Chondrocyte (in vitro differentiated cells): ENCODE data around the gene CHODL. TPM values are rescaled to one million over a fixed set of nuclear protein-coding genes. Genes with fewer than 3 reads are reported as not detected.

ENCODE experiments used
- DNase-seq: peaks from one replicate; pipeline ENCODE4 v3.0.0; 2021; ENCODE audit warnings: mixed read lengths, low spot score
- H3K27ac Mint-ChIP-seq: one replicate; pipeline ENCODE4 v1.8.0; 2021; ENCODE audit warnings: mild to moderate bottlenecking, moderate library complexity, mixed read lengths; ENCODE audit not compliant: unreplicated experiment
- H3K27me3 Mint-ChIP-seq: 2 replicates; pipeline ENCODE4 v1.8.0; 2021; ENCODE audit warnings: low read depth, mixed read lengths
- H3K36me3 Mint-ChIP-seq: 2 replicates; pipeline ENCODE4 v1.8.0; 2021; ENCODE audit warnings: low read depth, mixed read lengths
- H3K4me1 Mint-ChIP-seq: 2 replicates; pipeline ENCODE4 v1.8.0; 2021; ENCODE audit warnings: low read depth, mild to moderate bottlenecking, mixed read lengths
- H3K4me3 Mint-ChIP-seq: one replicate; pipeline ENCODE4 v1.8.0; 2021; ENCODE audit warnings: mild to moderate bottlenecking, moderate library complexity, mixed read lengths; ENCODE audit not compliant: unreplicated experiment
- H3K9me3 Mint-ChIP-seq: 2 replicates; pipeline ENCODE4 v1.8.0; 2021; ENCODE audit warnings: low read depth, mixed read lengths
- total RNA-seq: library from RNA; stranded (reverse); gene quantifications from 3 replicates; pipeline ENCODE4 v1.2.1, GENCODE V29; 2021
- TF ChIP-seq, protein P1 (sequence below): fragments of 200-600 bp; sonication (generic); IDR thresholded peaks from 2 replicates; pipeline ENCODE4 v1.5.0; 2021; ENCODE audit warnings: antibody characterized with exemption, mild to moderate bottlenecking, moderate library complexity

The CHODL gene
- total RNA-seq, 1 donor from 2014 or later = 0.22 TPM

DNA sequence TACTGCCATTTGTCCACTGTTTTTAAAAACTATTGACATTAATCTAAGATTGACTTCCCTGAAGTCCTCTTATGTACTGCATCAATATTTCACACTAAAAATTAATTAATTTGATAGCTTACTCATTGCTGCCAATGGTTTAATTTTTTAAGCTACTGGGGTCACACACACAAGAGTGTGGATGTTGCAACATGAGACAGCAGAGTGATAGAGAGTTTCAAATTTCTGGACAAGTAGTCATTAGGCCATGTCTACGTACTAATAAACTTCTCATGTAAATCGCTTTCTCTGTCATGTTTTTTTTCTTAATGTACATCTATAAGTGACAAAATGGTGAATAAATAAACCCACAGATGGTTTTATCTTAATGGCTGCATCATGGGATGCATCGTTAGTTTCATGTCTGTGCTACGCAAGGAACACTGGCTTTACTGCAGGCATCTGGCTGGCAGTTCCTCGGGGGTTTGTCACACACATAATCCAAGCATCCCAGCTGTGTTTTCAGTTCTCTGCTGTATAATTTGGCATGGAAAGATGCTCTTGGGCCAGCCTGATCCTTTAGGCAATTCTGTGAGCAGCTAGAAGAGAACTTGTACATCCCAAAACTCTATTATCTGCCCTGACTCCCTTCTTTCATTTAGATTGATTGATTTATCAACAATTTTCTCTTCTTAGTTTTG lies 16.4 kb upstream of the CHODL start:
- no peak for DNase-seq
- TF ChIP-seq, protein P1, sequence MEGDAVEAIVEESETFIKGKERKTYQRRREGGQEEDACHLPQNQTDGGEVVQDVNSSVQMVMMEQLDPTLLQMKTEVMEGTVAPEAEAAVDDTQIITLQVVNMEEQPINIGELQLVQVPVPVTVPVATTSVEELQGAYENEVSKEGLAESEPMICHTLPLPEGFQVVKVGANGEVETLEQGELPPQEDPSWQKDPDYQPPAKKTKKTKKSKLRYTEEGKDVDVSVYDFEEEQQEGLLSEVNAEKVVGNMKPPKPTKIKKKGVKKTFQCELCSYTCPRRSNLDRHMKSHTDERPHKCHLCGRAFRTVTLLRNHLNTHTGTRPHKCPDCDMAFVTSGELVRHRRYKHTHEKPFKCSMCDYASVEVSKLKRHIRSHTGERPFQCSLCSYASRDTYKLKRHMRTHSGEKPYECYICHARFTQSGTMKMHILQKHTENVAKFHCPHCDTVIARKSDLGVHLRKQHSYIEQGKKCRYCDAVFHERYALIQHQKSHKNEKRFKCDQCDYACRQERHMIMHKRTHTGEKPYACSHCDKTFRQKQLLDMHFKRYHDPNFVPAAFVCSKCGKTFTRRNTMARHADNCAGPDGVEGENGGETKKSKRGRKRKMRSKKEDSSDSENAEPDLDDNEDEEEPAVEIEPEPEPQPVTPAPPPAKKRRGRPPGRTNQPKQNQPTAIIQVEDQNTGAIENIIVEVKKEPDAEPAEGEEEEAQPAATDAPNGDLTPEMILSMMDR = no peak
- no peak overlapping the region for H3K27ac Mint-ChIP-seq
- H3K9me3 Mint-ChIP-seq = peaks cover 2% of the 10 kb centered on the region
- H3K4me3 Mint-ChIP-seq = no peak overlapping the region
- H3K4me1 Mint-ChIP-seq = no peaks in the 10 kb centered on the region
- H3K36me3 Mint-ChIP-seq = no peaks in the 10 kb centered on the region
- H3K27me3 Mint-ChIP-seq = no peaks in the 10 kb centered on the region

DNA sequence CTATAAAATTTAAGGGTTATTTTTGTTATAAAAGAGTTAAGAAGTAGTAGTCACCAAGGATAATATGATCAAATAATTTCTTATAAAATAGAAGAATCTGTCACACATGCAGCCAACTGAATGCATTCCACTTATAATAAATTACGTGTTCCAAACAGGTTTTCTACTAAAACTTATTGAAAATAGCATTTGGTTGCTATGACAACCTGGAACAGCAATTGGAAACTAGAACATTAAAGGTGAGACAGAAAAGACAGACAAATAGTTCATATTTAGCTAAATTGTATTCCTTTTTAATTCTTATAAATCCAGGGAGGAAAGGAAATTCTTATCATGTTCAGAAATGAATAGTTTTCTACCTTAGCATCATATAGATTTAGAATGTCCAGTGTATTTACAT lies 9.1 kb upstream of the CHODL start:
- no peak overlapping the region for H3K27ac Mint-ChIP-seq
- no peaks in the 10 kb centered on the region for H3K36me3 Mint-ChIP-seq
- no peaks in the 10 kb centered on the region for H3K4me1 Mint-ChIP-seq
- no peak for DNase-seq
- H3K4me3 Mint-ChIP-seq = no peak overlapping the region
- TF ChIP-seq, protein P1 = no peak
- peaks cover 2% of the 10 kb centered on the region for H3K9me3 Mint-ChIP-seq
- peaks cover 6% of the 10 kb centered on the region for H3K27me3 Mint-ChIP-seq

DNA sequence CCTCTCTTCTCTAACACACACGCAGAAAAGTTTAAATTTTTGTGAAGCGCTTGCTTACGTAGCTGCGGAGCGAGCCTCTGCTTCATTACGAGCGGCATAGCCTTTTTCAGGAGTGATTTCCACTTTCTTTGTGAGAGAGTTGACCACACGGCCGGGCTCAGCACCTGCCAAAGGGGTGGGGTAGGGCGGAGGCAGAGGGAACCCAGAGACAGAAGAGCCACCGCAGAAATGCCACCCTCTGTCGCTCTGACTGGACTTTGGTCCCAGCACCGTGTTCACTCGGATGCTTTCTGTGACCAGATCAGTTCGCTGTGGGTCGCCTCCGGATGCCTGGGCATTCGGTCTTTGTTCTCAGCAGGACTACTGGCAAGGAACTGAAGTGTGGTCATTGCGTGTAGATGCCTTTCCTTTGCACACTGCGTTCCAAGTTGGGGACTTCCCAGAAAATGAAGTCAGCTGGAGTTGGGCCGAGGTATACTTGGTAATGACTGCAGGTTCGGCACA lies 883 bp downstream of the CHODL start:
- peaks cover 40% of the 10 kb centered on the region for H3K27me3 Mint-ChIP-seq
- H3K4me3 Mint-ChIP-seq = peak overlapping the region; percentile 63
- H3K4me1 Mint-ChIP-seq = peaks cover 15% of the 10 kb centered on the region
- TF ChIP-seq, protein P1 = no peak
- no peak for DNase-seq
- no peaks in the 10 kb centered on the region for H3K9me3 Mint-ChIP-seq
- H3K36me3 Mint-ChIP-seq = peaks cover 2% of the 10 kb centered on the region
- H3K27ac Mint-ChIP-seq = no peak overlapping the region

DNA sequence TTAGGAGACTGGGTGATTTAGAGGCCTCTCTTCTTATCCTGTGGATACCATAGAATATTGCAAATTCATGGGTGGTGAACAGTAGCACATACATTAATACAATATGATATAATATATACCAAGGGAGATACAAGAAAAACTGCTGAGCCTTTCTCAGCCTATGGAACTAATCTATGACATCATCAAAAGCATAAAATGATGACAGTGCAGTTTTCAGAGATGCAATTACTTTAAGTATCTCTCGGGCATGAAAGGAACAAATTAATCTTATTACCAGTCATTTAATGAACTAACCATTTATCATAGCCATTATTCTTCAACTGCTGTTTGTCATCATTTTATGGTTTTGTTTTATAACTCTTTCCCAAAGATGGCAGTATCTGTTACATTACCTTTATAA lies 3.5 kb downstream of the CHODL start:
- Mint-ChIP-seq H3K4me1 (peaks cover 15% of the 10 kb centered on the region), H3K4me3 (no peak overlapping the region), H3K9me3 (no peaks in the 10 kb centered on the region), H3K27me3 (peaks cover 31% of the 10 kb centered on the region), H3K36me3 (peaks cover 2% of the 10 kb centered on the region), H3K27ac (no peak overlapping the region)
- TF ChIP-seq, protein P1 = no peak
- DNase-seq = no peak

- TF ChIP-seq, protein P1 = peak; percentile 28
- Mint-ChIP-seq H3K4me3 (no peak overlapping the region), H3K4me1 (peaks cover 9% of the 10 kb centered on the region), H3K27ac (no peak overlapping the region), H3K27me3 (peaks cover 22% of the 10 kb centered on the region), H3K9me3 (no peaks in the 10 kb centered on the region), H3K36me3 (peaks cover 2% of the 10 kb centered on the region)
- DNase-seq = no peak
Measured at GRCh38 chr21:18249672-18250071, 5.0 kb downstream of the CHODL start.
